HEK293 (cell line): Measurements from ENCODE around the gene GAL3ST1.

ENCODE experiments used
- EGR2 ChIP-seq: fragments of 450-650 bp; formaldehyde crosslinking; IDR thresholded peaks from 2 replicates; pipeline ENCODE4 v1.5.1; 2016; ENCODE audit warnings: low read depth, missing biosample characterization, missing genetic modification characterization
- ELK4 ChIP-seq: IDR thresholded peaks from 2 replicates; pipeline ENCODE4 v1.6.1; 2011; ENCODE audit warnings: mild to moderate bottlenecking, low read depth, low read length, borderline replicate concordance
- KLF8 ChIP-seq: fragments of 450-650 bp; formaldehyde crosslinking; IDR thresholded peaks from 2 replicates; pipeline ENCODE4 v1.5.1; 2016; ENCODE audit warnings: missing biosample characterization, missing genetic modification characterization
- PRDM2 ChIP-seq: fragments of 450-650 bp; formaldehyde crosslinking; IDR thresholded peaks from 2 replicates; pipeline ENCODE4 v1.5.1; 2016; ENCODE audit warnings: missing biosample characterization, missing genetic modification characterization, borderline replicate concordance
- PRDM4 ChIP-seq: fragments of 450-650 bp; formaldehyde crosslinking; IDR thresholded peaks from 2 replicates; pipeline ENCODE4 v1.5.1; 2017; ENCODE audit warnings: missing biosample characterization, missing genetic modification characterization
- SCRT2 ChIP-seq: fragments of 450-650 bp; formaldehyde crosslinking; IDR thresholded peaks from 2 replicates; pipeline ENCODE4 v1.5.1; 2016; ENCODE audit warnings: missing biosample characterization, missing genetic modification characterization
- YY2 ChIP-seq: fragments of 450-650 bp; formaldehyde crosslinking; IDR thresholded peaks from 2 replicates; pipeline ENCODE4 v1.5.1; 2016; ENCODE audit warnings: missing biosample characterization, missing genetic modification characterization
- ZBTB11 ChIP-seq: fragments of 450-650 bp; formaldehyde crosslinking; conservative IDR thresholded peaks from 2 replicates; pipeline ENCODE4 v1.5.1; 2016; ENCODE audit warnings: low read depth, missing biosample characterization, missing genetic modification characterization
- ZBTB26 ChIP-seq: fragments of 450-650 bp; formaldehyde crosslinking; optimal IDR thresholded peaks from 2 replicates; pipeline ENCODE3; 2016; ENCODE audit warnings: missing biosample characterization, mild to moderate bottlenecking, missing genetic modification characterization
- ZBTB6 ChIP-seq: fragments of 450-650 bp; formaldehyde crosslinking; IDR thresholded peaks from 2 replicates; pipeline ENCODE4 v1.5.1; 2017; ENCODE audit warnings: missing biosample characterization, missing genetic modification characterization
- ZNF148 ChIP-seq: fragments of 450-650 bp; formaldehyde crosslinking; IDR thresholded peaks from 2 replicates; pipeline ENCODE4 v1.5.0; 2017; ENCODE audit warnings: missing biosample characterization, missing genetic modification characterization, borderline replicate concordance
- ZNF157 ChIP-seq: fragments of 450-650 bp; formaldehyde crosslinking; IDR thresholded peaks from 2 replicates; pipeline ENCODE4 v1.5.1; 2016; ENCODE audit warnings: missing biosample characterization, missing genetic modification characterization
- ZNF48 ChIP-seq: fragments of 450-650 bp; formaldehyde crosslinking; IDR thresholded peaks from 2 replicates; pipeline ENCODE4 v1.5.1; 2016; ENCODE audit warnings: missing biosample characterization, missing genetic modification characterization
- ZNF530 ChIP-seq: fragments of 450-650 bp; formaldehyde crosslinking; IDR thresholded peaks from 2 replicates; pipeline ENCODE4 v1.5.1; 2016; ENCODE audit warnings: low read depth, missing biosample characterization, missing genetic modification characterization
- ZNF621 ChIP-seq: fragments of 450-650 bp; formaldehyde crosslinking; IDR thresholded peaks from 2 replicates; pipeline ENCODE4 v1.5.1; 2017; ENCODE audit warnings: missing biosample characterization, missing genetic modification characterization
- ZNF654 ChIP-seq: fragments of 450-650 bp; formaldehyde crosslinking; IDR thresholded peaks from 2 replicates; pipeline ENCODE4 v1.5.1; 2016; ENCODE audit warnings: low read depth, missing biosample characterization, missing genetic modification characterization
- ZNF707 ChIP-seq: fragments of 450-650 bp; formaldehyde crosslinking; IDR thresholded peaks from 2 replicates; pipeline ENCODE4 v1.5.1; 2016; ENCODE audit warnings: missing biosample characterization, missing genetic modification characterization
- ZSCAN4 ChIP-seq: fragments of 450-650 bp; formaldehyde crosslinking; IDR thresholded peaks from 2 replicates; pipeline ENCODE4 v1.5.1; 2017; ENCODE audit warnings: missing biosample characterization, missing genetic modification characterization

Gene GAL3ST1

GRCh38 chr22:30591588-30592359, 17.3 kb upstream of the GAL3ST1 start, which contains the start of gene PES1 (continued):
- TF ChIP-seq ZBTB6 (tag by site-specific recombination): no peak; the same call in 1 of the 2 replicates
- TF ChIP-seq ELK4: no peak
- peak; percentile 72 for TF ChIP-seq ZBTB26
- 0 out of 2 replicates have a peak, but pooled peaks have one; percentile 28 for TF ChIP-seq ZBTB11 (tag by site-specific recombination)
- TF ChIP-seq ZNF707: no peak
- TF ChIP-seq YY2: peak; percentile 74; the same call in 1 of the 2 replicates
- no peak for TF ChIP-seq SCRT2 (tag by site-specific recombination)
- TF ChIP-seq ZNF654 (tag by site-specific recombination): no peak
- TF ChIP-seq ZNF621 (tag by site-specific recombination): no peak
- TF ChIP-seq EGR2 (tag by site-specific recombination): peak; percentile 71
- no peak for TF ChIP-seq PRDM2 (tag by site-specific recombination)
- no peak for TF ChIP-seq ZNF530 (tag by site-specific recombination)
- peak; percentile 90 for TF ChIP-seq KLF8
- no peak for TF ChIP-seq ZNF48 (tag by site-specific recombination)
- TF ChIP-seq ZSCAN4 (tag by site-specific recombination): peak; percentile 28; the same call in 1 of the 2 replicates
- TF ChIP-seq ZNF157 (tag by site-specific recombination): no peak
- no peak; the same call in 1 of the 2 replicates for TF ChIP-seq ZNF148 (tag by site-specific recombination)
- TF ChIP-seq PRDM4 (tag by site-specific recombination): 0 out of 2 replicates have a peak, but pooled peaks have one; percentile 11
